Liver (tissue), 9 donors: ENCODE data around the gene GHR. TPM values are rescaled to one million over a fixed set of nuclear protein-coding genes. Genes with fewer than 3 reads are reported as not detected.
"Not testable (repeated sequence)": the region's sequence is repeated elsewhere in the genome, so short reads cannot be mapped to it uniquely, and the experiment has no call there.

Experiments used
- DNase-seq: peaks from one replicate; pipeline ENCODE4 v3.0.0-alpha.2; 2017; ENCODE audit warnings: low spot score
- H3K27ac ChIP-seq, 2 donors: one replicate each; pipeline ENCODE4 v1.7.0; 2013; ENCODE audit warnings: inconsistent platforms in 2 of 2, low read length in 2 of 2, control low read depth in 1 of 2, low read depth in 1 of 2, mild to moderate bottlenecking in 1 of 2
- H3K27me3 ChIP-seq, 4 donors: one replicate each; pipeline versions ENCODE4 v1.6.1 to v1.7.0; 2013; ENCODE audit warnings: low read length in 3 of 4, inconsistent platforms in 1 of 4, mild to moderate bottlenecking in 1 of 4, moderate library complexity in 1 of 4; ENCODE audit not compliant: control insufficient read depth in 4 of 4, insufficient read depth in 4 of 4
- H3K36me3 ChIP-seq, 4 donors: one replicate each; pipeline versions ENCODE4 v1.6.1 to v1.7.0; 2013; ENCODE audit warnings: low read length in 3 of 4, mild to moderate bottlenecking in 3 of 4, low read depth in 1 of 4, moderate library complexity in 1 of 4; ENCODE audit not compliant: control insufficient read depth in 4 of 4, insufficient read depth in 3 of 4
- H3K4me1 ChIP-seq, 4 donors: one replicate each; pipeline versions ENCODE4 v1.6.1 to v1.7.0; 2013; ENCODE audit warnings: low read length in 3 of 4, mild to moderate bottlenecking in 3 of 4, moderate library complexity in 1 of 4; ENCODE audit not compliant: control insufficient read depth in 4 of 4, insufficient read depth in 4 of 4
- H3K4me3 ChIP-seq, 3 donors: one replicate each; pipeline versions ENCODE4 v1.6.1 to v1.7.0; 2013; ENCODE audit warnings: low read length in 3 of 3, control low read depth in 1 of 3, low read depth in 1 of 3, mild to moderate bottlenecking in 1 of 3
- H3K9ac ChIP-seq, 2 donors: one replicate each; pipeline ENCODE4 v1.7.0; 2013; ENCODE audit warnings: low read length in 2 of 2, mild to moderate bottlenecking in 2 of 2, moderate library complexity in 2 of 2, control low read depth in 1 of 2, low read depth in 1 of 2
- H3K9me3 ChIP-seq, 4 donors: one replicate each; pipeline versions ENCODE4 v1.6.1 to v1.7.0; 2013; ENCODE audit warnings: low read length in 3 of 4; ENCODE audit not compliant: control insufficient read depth in 4 of 4
- FOXA1 ChIP-seq: IDR thresholded peaks from 2 replicates; pipeline ENCODE4 v1.6.1; 2016; ENCODE audit warnings: antibody characterized with exemption
- FOXA2 ChIP-seq: IDR thresholded peaks from 2 replicates; pipeline ENCODE4 v1.6.1; 2016; ENCODE audit warnings: antibody characterized with exemption
- GABPA ChIP-seq, 2 donors: IDR thresholded peaks in 1 of 2; conservative IDR thresholded peaks in 1 of 2; 2 replicates each; pipeline ENCODE4 v1.6.1; 2016; ENCODE audit warnings: antibody characterized with exemption in 2 of 2, mild to moderate bottlenecking in 1 of 2, moderate library complexity in 1 of 2
- HNF4G ChIP-seq: IDR thresholded peaks from 2 replicates; pipeline ENCODE4 v1.6.1; 2016; ENCODE audit warnings: antibody characterized with exemption
- RAD21 ChIP-seq, 2 donors: IDR thresholded peaks; 2 replicates each; pipeline ENCODE4 v1.6.1; 2016; ENCODE audit warnings: antibody characterized with exemption in 2 of 2, mild to moderate bottlenecking in 2 of 2
- TAF1 ChIP-seq: conservative IDR thresholded peaks from 2 replicates; pipeline ENCODE4 v1.6.1; 2016; ENCODE audit warnings: antibody characterized with exemption, mild to moderate bottlenecking
- YY1 ChIP-seq: IDR thresholded peaks from 2 replicates; pipeline ENCODE4 v1.6.1; 2016; ENCODE audit warnings: antibody characterized with exemption, mild to moderate bottlenecking
- WGBS: extraction: QIAGEN DNeasy Blood & Tissue Kit; methylation state at CpG from one replicate; pipeline ENCODE4 v1.1.7; 2013; 5-methylcytosine and 5-hydroxymethylcytosine counted together
- polyA plus RNA-seq, 2 donors: library from polyadenylated mRNA; stranded (reverse) in 1 of 2; unstranded in 1 of 2; fragments of 200-250 nt in 1 of 2; fragments of >200 nt in 1 of 2; fragmentation: Nextera tagmentation in 1 of 2; extraction: Ambion mirVana in 1 of 2; gene quantifications; one replicate each; pipeline versions ENCODE4 v1.2.1 to v1.2.3, GENCODE V29; 2013 to 2015
- total RNA-seq, 2 donors: library from RNA; depleted of rRNA; stranded (reverse); fragments of >200 nt; gene quantifications; one replicate each; pipeline ENCODE4 v1.2.3, GENCODE V29; 2014
- TF ChIP-seq, protein P1 (sequence below): fragments of 150-350 bp; IDR thresholded peaks from 2 replicates; pipeline ENCODE4 v1.5.1; 2017; ENCODE audit warnings: improper control_type of control experiment, low read depth, low read length; ENCODE audit not compliant: missing input control
- TF ChIP-seq, protein P2 (sequence below): IDR thresholded peaks from 2 replicates; pipeline ENCODE4 v1.6.1; 2016; ENCODE audit warnings: antibody characterized with exemption
- donor health status: healthy.
- donor health status: healthy.
- donor health status: healthy.
- donor health status: healthy.
- donor health status: healthy.

The GHR gene
- total and polyA plus RNA-seq, 4 donors: 6.6 to 104 (median 20.9) TPM

DNA sequence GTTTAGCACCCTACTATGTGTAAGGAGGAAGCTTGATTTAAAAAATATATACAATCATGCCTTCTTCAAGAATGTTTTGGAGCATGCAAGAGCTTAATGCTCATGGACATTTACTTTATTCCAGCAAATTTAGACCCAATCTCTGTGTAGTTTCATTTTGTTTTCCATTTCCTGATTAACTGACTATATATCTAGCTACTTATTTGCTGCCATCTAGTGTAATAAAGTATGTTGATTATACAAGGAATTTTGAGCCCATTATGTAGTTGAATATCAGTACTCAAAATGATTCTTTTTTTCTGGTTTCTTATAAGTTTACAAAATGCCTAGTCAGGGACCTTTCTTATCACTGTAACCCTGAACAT is 233.4 kb downstream of the GHR start:
- Histone ChIP-seq H3K4me1 (peaks cover 2 to 20% (median 14%) of the 10 kb centered on the region in 4 donors), H3K27me3 (no peaks in the 10 kb centered on the region), H3K9me3 (no peaks in the 10 kb centered on the region), H3K36me3 (peaks cover 0 to 10% (median 2%) of the 10 kb centered on the region in 4 donors), H3K27ac (peak overlapping the region in 1 of 2 donors; percentile 0), H3K4me3 (no peak overlapping the region), H3K9ac (no peak overlapping the region)
- TF ChIP-seq, protein P1, sequence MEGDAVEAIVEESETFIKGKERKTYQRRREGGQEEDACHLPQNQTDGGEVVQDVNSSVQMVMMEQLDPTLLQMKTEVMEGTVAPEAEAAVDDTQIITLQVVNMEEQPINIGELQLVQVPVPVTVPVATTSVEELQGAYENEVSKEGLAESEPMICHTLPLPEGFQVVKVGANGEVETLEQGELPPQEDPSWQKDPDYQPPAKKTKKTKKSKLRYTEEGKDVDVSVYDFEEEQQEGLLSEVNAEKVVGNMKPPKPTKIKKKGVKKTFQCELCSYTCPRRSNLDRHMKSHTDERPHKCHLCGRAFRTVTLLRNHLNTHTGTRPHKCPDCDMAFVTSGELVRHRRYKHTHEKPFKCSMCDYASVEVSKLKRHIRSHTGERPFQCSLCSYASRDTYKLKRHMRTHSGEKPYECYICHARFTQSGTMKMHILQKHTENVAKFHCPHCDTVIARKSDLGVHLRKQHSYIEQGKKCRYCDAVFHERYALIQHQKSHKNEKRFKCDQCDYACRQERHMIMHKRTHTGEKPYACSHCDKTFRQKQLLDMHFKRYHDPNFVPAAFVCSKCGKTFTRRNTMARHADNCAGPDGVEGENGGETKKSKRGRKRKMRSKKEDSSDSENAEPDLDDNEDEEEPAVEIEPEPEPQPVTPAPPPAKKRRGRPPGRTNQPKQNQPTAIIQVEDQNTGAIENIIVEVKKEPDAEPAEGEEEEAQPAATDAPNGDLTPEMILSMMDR: peak; percentile 10
- TF ChIP-seq RAD21 (IDR thresholded peaks at IDR 0.05) (peak; percentile 76 to 77), FOXA1 (no peak)
- no peak for DNase-seq

DNA sequence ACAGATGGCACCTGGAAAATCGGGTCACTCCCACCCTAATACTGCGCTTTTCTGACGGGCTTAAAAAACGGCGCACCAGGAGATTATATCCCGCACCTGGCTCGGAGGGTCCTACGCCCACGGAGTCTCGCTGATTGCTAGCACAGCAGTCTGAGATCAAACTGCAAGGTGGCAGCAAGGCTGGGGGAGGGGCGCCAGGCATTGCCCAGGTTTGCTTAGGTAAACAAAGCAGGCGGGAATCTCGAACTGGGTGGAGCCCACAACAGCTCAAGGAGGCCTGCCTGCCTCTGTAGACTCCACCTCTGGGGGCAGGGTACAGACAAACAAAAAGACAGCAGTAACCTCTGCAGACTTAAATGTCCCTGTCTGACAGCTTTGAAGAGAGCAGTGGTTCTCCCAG is 236.6 kb downstream of the GHR start:
- whole genome bisulfite sequencing: 84% methylated on average over 9 of the region's 13 CpGs
- not testable (repeated sequence) for H3K4me1 ChIP-seq, H3K36me3 ChIP-seq, H3K27ac ChIP-seq, DNase-seq, H3K9ac ChIP-seq, H3K27me3 ChIP-seq, H3K4me3 ChIP-seq, H3K9me3 ChIP-seq

DNA sequence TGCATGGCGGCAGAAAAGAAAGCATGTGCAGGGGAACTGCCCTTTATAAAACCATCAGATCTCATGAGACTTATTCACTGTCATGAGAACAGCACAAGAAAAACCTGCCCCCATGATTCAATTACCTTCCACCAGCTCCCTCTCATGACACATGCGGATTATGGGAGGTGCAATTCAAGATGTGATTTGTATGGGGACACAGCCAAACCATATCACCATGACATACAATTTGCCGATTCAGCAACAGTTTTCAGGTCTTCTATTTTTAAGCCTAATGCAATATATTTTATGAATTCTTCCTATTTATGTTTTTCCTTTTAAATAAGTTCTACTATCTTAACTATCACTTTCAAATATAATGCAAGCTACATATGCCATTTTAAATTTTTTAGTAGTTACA is 242.6 kb downstream of the GHR start:
- no peak overlapping the region for H3K4me3 ChIP-seq
- WGBS: 95% methylated on average over 3 of the region's 3 CpGs

DNA sequence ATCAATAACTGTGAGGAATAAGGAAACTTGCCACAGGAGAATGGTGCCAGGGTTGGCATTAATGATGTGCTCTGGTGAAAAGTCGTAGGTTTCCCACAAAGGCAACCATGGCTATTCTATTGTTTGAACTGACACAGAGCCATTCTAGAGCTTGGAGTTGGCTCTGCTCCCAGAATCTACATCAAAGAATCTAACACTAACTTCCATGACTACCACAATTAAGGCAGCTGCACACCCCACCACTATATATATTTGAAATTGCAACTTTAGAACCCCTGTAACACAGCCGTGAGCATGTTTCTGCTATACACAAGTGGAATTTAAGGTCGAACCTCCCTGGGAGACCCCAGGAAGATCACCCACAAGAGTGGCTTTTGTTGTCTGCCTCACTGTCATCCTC is 243.6 kb downstream of the GHR start:
- Histone ChIP-seq H3K4me1 (no peaks in the 10 kb centered on the region), H3K27ac (no peak overlapping the region), H3K27me3 (no peaks in the 10 kb centered on the region), H3K9me3 (peaks cover 0 to 3% (median 0%) of the 10 kb centered on the region in 4 donors), H3K4me3 (no peak overlapping the region), H3K9ac (no peak overlapping the region), H3K36me3 (peaks cover 0 to 3% (median 0%) of the 10 kb centered on the region in 4 donors)
- WGBS: 81% methylated on average over 3 of the region's 3 CpGs
- DNase-seq: no peak
- TF ChIP-seq FOXA2: no peak
- TF ChIP-seq GABPA (IDR thresholded peaks at IDR 0.05 in 1 of 2, conservative IDR thresholded peaks at IDR 0.05 in 1 of 2): no peak
- TF ChIP-seq HNF4G: no peak
- TF ChIP-seq TAF1: no peak
- TF ChIP-seq, protein P1: no peak

More for the DNA sequence above, 242.6 kb downstream of the GHR start:
- DNase-seq: no peak
- H3K9me3 ChIP-seq: peaks cover 0 to 3% (median 0%) of the 10 kb centered on the region in 4 donors
- no peak overlapping the region for H3K9ac ChIP-seq
- H3K27ac ChIP-seq: no peak overlapping the region
- no peaks in the 10 kb centered on the region for H3K27me3 ChIP-seq
- no peak for TF ChIP-seq HNF4G
- no peak for TF ChIP-seq YY1
- TF ChIP-seq, protein P2, sequence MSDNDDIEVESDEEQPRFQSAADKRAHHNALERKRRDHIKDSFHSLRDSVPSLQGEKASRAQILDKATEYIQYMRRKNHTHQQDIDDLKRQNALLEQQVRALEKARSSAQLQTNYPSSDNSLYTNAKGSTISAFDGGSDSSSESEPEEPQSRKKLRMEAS: no peak
- no peaks in the 10 kb centered on the region for H3K36me3 ChIP-seq
- H3K4me1 ChIP-seq: no peaks in the 10 kb centered on the region
